Suppressor macrophage treated with lipopolysaccharide for 4 hours (primary cell): Measurements from ENCODE around the gene DAPK1.

Source experiments
- DNase-seq: peaks from one replicate; pipeline ENCODE4 v3.0.0-alpha.2; 2020

The DAPK1 gene

GRCh38 chr9:87618226-87618625 is 120.6 kb downstream of the DAPK1 start:
- DNase-seq: no peak

- no peak for DNase-seq
These were observed 121.3 kb downstream of the DAPK1 start for GRCh38 chr9:87618931-87619330.

- no peak for DNase-seq
These were observed 121.7 kb downstream of the DAPK1 start for GRCh38 chr9:87619346-87619745.

- DNase-seq: no peak
These were observed 123.2 kb downstream of the DAPK1 start for GRCh38 chr9:87620731-87621322.

DNA sequence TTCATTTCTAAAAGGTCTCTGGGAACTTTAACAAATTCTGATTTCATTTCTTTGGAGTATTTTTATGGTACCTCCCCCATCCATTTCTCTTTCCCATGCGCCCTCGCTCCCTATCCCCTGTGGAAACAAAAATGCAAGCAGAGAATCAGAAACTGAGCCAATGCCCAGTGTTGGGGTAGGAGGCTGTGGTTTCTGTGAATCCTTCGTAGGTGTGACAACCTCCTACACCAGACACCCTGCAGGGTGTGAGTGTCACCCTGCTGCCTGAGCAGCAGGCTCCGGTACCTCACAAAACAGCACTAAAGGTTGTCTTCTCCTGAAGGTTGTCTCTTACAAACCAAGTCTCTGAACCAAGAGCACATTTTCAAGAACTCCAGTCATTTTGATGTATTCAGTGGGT is 124.4 kb downstream of the DAPK1 start:
- no peak for DNase-seq

DNA sequence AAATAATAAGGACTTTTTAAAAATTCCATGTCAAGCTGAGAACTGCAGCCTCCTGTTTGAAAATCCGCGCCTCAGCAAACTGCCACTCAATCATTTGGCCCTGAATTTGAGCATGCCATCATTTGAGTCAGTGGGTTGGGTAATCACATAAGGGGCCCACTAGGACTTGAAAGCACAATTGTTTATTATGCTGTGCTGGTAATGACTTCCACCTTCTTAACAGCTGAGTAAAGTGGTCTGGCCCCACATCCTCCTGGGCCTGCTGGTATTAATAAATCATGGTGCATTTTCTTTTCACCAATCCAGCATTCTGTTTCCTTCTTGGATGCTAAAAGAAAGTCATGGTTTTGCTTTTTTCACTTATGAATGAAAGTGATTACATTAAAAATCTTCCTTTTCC is 125.3 kb downstream of the DAPK1 start:
- no peak for DNase-seq

GRCh38 chr9:87628346-87628745 is 130.7 kb downstream of the DAPK1 start:
- DNase-seq: peak; percentile 58

GRCh38 chr9:87629104-87629503 is 131.4 kb downstream of the DAPK1 start:
- DNase-seq: no peak

- DNase-seq: no peak
These were observed 132.6 kb downstream of the DAPK1 start for GRCh38 chr9:87630266-87630665.

DNA sequence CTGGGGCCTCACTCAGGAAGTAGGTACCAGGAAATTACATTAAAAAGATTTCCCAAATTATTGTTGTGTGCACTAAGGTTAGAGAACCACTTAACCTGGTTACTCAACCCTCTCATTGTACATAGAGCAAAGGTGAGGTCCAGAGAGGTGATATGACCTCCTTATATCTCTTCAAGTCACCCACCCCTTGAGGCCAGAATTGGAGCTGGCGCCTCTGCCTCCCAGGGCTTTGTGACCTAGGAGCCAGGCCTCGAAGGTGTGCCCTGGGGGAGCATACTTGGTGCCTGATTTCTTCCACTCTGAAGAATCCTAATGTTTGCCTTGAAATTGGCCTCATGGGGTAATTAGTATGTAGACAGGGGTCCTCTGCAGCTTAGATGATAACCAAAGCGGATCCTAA is 133.2 kb downstream of the DAPK1 start:
- no peak for DNase-seq

GRCh38 chr9:87635656-87636501 is 138.2 kb downstream of the DAPK1 start:
- no peak for DNase-seq

DNA sequence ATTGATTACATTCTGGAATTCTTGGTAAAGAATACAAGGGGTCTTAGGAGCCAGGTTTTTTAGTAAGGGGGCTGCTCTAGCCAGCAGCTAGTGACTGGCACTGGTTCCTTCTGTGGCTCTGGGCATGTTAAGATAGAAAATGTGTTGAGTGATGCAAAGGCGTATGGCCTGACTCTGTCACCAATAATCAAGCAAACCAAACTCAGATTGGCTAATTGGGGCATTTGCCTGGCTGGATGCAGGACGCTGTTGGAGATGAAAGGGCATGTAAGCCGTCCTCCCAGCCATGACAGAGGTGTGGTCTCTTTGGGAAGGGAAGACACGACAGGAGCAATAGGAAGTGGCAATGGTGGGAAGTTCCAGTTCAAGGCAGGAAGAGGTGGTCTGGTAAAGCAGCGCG is 140.6 kb downstream of the DAPK1 start:
- no peak for DNase-seq

DNA sequence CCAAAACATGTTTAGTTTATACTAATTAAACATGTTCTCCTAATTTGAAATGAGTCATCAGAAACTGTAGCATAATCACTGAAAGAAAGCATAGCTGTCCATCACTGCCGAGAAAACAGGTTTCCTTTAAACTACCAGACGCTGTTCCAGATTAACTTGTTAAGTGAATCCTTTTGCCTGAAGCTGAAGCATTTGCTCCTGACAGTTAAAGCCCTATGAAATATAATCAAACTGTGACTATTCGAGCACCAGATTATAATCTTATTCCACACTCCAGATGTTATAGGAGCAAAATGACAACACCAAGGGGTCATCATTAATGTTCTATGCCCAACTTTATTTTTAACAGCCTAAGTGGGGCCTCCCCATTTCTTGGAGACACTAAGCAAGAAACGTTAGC is 142.3 kb downstream of the DAPK1 start:
- no peak for DNase-seq

GRCh38 chr9:87640385-87640795 is 142.7 kb downstream of the DAPK1 start:
- DNase-seq: no peak

GRCh38 chr9:87641067-87641466 is 143.4 kb downstream of the DAPK1 start:
- DNase-seq: no peak

- no peak for DNase-seq
These were observed 144.9 kb downstream of the DAPK1 start for GRCh38 chr9:87642330-87643106.

DNA sequence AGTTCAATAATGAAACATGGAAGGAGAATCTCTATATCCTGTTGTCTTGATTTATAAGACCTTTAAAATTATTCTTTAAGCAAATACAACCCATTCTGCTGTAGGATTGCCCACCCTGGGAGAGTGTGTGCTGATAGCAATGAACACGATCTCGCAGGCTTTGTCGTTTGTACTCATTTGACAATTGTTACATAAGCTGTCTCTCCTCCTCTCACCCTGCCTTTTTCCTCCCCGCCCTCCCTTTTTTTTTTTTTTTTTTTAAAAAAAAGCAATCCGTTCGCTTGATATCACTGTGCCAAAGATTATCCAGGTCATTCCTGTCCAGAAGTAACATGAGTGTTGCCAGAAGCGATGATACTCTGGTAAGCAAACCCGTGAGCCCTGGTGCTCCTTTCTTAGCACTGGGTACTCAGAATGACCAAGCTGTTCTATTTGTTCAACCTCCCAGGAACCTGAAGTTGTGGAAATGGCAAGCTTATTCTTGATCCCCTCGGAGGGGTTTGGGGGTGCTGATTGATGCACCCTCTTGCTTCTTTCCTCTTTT is 145.5 kb downstream of the DAPK1 start:
- DNase-seq: no peak

- DNase-seq: no peak
These were observed 146.3 kb downstream of the DAPK1 start for GRCh38 chr9:87643778-87644570.

- DNase-seq: peak; percentile 10
These were observed 147.0 kb downstream of the DAPK1 start for GRCh38 chr9:87644659-87645058.

DNA sequence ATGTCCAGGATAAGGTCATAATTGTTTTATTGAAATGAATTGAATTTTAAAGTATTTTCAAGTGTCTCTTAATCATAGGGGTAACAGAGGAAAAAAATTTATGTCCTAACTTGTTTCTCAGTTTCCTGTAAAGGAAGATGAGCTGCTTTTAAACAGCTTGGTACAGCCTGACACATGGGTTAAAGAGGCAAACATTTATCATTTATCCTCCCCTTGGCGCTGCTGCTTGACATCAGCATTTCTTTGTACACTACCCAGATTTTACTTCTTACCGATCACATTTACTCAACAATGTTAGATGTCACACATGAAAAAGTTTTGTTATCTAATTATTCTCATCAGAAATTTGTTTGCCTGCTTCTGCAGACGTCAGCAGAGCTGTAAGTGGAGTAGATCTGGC is 148.9 kb downstream of the DAPK1 start:
- no peak for DNase-seq

DNA sequence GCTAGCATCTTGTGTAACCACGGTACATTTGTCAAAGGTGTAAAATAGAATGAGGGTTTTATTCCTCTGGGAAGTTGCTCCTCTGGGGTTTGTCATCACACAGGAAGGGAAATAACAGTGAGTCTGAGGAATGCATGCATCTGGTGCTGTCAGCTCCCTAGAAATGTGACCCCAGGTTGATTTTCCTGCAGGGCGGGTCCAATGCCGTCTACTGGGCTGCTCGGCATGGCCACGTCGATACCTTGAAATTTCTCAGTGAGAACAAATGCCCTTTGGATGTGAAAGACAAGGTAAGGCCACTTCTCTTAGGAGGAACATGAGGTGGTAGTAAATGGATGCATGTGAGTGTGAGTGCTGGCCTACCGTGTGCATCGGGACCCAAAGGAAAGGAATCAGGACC is 149.4 kb downstream of the DAPK1 start:
- DNase-seq: no peak

GRCh38 chr9:87648606-87649005 is 150.9 kb downstream of the DAPK1 start:
- DNase-seq: no peak
